ENCODE data around the gene PIP4K2A.

PIP4K2A gene

GRCh38 chr10:22581461-22581860 lies 132.9 kb downstream of the PIP4K2A start:
- DNase-seq (ENCODE audit: extremely low read depth, insufficient read length), result no peak
- TF ChIP-seq, protein P1, sequence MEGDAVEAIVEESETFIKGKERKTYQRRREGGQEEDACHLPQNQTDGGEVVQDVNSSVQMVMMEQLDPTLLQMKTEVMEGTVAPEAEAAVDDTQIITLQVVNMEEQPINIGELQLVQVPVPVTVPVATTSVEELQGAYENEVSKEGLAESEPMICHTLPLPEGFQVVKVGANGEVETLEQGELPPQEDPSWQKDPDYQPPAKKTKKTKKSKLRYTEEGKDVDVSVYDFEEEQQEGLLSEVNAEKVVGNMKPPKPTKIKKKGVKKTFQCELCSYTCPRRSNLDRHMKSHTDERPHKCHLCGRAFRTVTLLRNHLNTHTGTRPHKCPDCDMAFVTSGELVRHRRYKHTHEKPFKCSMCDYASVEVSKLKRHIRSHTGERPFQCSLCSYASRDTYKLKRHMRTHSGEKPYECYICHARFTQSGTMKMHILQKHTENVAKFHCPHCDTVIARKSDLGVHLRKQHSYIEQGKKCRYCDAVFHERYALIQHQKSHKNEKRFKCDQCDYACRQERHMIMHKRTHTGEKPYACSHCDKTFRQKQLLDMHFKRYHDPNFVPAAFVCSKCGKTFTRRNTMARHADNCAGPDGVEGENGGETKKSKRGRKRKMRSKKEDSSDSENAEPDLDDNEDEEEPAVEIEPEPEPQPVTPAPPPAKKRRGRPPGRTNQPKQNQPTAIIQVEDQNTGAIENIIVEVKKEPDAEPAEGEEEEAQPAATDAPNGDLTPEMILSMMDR (IDR thresholded peaks at IDR 0.05; ENCODE audit: insufficient read depth, low read length, poor library complexity, severe bottlenecking), result no peak
- no peak overlapping the region for H3K4me3 ChIP-seq (replicated peaks; ENCODE audit: low read depth, low read length)
- peaks cover 12% of the 10 kb centered on the region for H3K36me3 ChIP-seq (ENCODE audit: control insufficient read depth, insufficient read depth, low read length)
- H3K27me3 ChIP-seq (replicated peaks; ENCODE audit: control insufficient read depth, insufficient read depth, low read length), result no peaks in the 10 kb centered on the region

DNA sequence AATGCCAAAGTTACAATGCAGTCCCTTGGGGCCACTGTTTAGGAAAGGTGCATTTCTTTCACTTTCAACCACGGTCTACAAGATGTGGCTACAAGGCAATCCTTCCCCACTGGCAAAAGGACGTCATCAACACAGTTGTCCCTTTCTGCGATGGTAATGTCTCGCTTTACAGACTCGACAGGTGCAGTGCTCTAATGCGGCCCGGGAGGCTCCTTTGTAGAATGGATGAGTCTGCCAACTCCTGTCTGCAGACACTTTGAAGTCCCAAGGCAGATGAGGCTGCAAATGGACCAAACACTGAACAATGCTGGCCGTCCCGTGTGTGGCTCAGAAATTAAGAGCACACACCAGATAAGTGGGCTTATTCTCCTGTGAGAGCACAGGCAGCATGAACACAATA lies 133.7 kb downstream of the PIP4K2A start:
- Histone ChIP-seq H3K36me3 (ENCODE audit: control insufficient read depth, insufficient read depth, low read length) (peaks cover 15% of the 10 kb centered on the region), H3K4me3 (replicated peaks; ENCODE audit: low read depth, low read length) (no peak overlapping the region), H3K27me3 (replicated peaks; ENCODE audit: control insufficient read depth, insufficient read depth, low read length) (no peaks in the 10 kb centered on the region)
- DNase-seq (ENCODE audit: extremely low read depth, insufficient read length), result no peak
- TF ChIP-seq, protein P1 (IDR thresholded peaks at IDR 0.05; ENCODE audit: insufficient read depth, low read length, poor library complexity, severe bottlenecking), result no peak

GRCh38 chr10:22579826-22580225 lies 134.6 kb downstream of the PIP4K2A start:
- H3K4me3 ChIP-seq (replicated peaks; ENCODE audit: low read depth, low read length), result no peak overlapping the region
- no peaks in the 10 kb centered on the region for H3K27me3 ChIP-seq (replicated peaks; ENCODE audit: control insufficient read depth, insufficient read depth, low read length)
- DNase-seq (ENCODE audit: extremely low read depth, insufficient read length), result no peak
- peaks cover 14% of the 10 kb centered on the region for H3K36me3 ChIP-seq (ENCODE audit: control insufficient read depth, insufficient read depth, low read length)
- TF ChIP-seq, protein P1 (IDR thresholded peaks at IDR 0.05; ENCODE audit: insufficient read depth, low read length, poor library complexity, severe bottlenecking), result no peak

- TF ChIP-seq, protein P1 (IDR thresholded peaks at IDR 0.05; ENCODE audit: insufficient read depth, low read length, poor library complexity, severe bottlenecking), result peak; percentile 54
- Histone ChIP-seq H3K4me3 (replicated peaks; ENCODE audit: low read depth, low read length) (no peak overlapping the region), H3K36me3 (ENCODE audit: control insufficient read depth, insufficient read depth, low read length) (peaks cover 12% of the 10 kb centered on the region), H3K27me3 (replicated peaks; ENCODE audit: control insufficient read depth, insufficient read depth, low read length) (no peaks in the 10 kb centered on the region)
- DNase-seq (ENCODE audit: extremely low read depth, insufficient read length), result no peak
Observed at GRCh38 chr10:22573820-22574569, 140.4 kb downstream of the PIP4K2A start.

GRCh38 chr10:22570733-22571430 lies 143.5 kb downstream of the PIP4K2A start:
- no peaks in the 10 kb centered on the region for H3K27me3 ChIP-seq (replicated peaks; ENCODE audit: control insufficient read depth, insufficient read depth, low read length)
- no peak overlapping the region for H3K4me3 ChIP-seq (replicated peaks; ENCODE audit: low read depth, low read length)
- no peak for DNase-seq (ENCODE audit: extremely low read depth, insufficient read length)
- TF ChIP-seq, protein P1 (IDR thresholded peaks at IDR 0.05; ENCODE audit: insufficient read depth, low read length, poor library complexity, severe bottlenecking), result no peak
- peaks cover 24% of the 10 kb centered on the region for H3K36me3 ChIP-seq (ENCODE audit: control insufficient read depth, insufficient read depth, low read length)
